NB4 (cell line): ENCODE measurements around the gene FAM240A.
"Not testable (repeated sequence)": the region's sequence is repeated elsewhere in the genome, so short reads cannot be mapped to it uniquely, and the experiment has no call there.

ENCODE experiments used
- DNase-seq: peaks from one replicate; pipeline ENCODE4 v3.0.0; 2010; ENCODE audit warnings: low read depth
- H3K4me3 ChIP-seq: one replicate; pipeline ENCODE4 v1.5.1; 2011; ENCODE audit warnings: mild to moderate bottlenecking, low read depth, low read length, moderate library complexity
- MYC ChIP-seq: IDR thresholded peaks from 2 replicates; pipeline ENCODE4 v1.6.1; 2011; ENCODE audit warnings: low read depth, low read length
- POLR2A ChIP-seq: IDR thresholded peaks from 2 replicates; pipeline ENCODE4 v1.6.1; 2011; ENCODE audit warnings: mild to moderate bottlenecking; ENCODE audit not compliant: insufficient read length; ENCODE audit errors: extremely low read depth
- TF ChIP-seq, protein P1 (sequence below): IDR thresholded peaks from one replicate; pipeline ENCODE4 v1.5.1; 2012; ENCODE audit warnings: low read depth, low read length
- TF ChIP-seq, protein P2 (sequence below): IDR thresholded peaks from 2 replicates; pipeline ENCODE4 v1.6.1; 2011; ENCODE audit warnings: low read depth, low read length

The FAM240A gene

DNA sequence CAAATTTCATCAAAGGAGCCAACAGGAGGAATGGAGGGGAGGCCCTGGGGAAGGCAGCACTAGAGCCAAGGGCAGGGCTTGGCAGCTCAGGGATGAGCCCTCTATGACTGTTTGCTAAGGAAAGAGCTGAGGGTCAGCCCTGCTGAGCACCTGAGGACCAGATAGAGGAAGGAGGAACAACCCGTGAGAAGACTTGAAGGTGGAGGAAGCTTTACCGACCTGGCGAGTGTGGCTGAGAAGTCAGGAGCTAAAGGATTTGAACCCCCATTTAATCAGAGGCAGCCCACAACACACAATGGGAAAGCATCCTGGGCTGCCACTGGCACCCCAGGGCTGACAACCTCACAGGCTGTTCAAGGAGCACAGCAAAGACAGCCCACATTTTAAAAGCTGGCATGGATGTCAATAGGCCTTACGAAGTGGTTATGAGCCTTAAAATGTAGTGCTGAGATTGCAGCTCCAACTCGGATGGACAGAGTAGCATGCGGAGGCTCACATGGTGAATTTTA is 25.5 kb upstream of the FAM240A start:
- TF ChIP-seq, protein P1, sequence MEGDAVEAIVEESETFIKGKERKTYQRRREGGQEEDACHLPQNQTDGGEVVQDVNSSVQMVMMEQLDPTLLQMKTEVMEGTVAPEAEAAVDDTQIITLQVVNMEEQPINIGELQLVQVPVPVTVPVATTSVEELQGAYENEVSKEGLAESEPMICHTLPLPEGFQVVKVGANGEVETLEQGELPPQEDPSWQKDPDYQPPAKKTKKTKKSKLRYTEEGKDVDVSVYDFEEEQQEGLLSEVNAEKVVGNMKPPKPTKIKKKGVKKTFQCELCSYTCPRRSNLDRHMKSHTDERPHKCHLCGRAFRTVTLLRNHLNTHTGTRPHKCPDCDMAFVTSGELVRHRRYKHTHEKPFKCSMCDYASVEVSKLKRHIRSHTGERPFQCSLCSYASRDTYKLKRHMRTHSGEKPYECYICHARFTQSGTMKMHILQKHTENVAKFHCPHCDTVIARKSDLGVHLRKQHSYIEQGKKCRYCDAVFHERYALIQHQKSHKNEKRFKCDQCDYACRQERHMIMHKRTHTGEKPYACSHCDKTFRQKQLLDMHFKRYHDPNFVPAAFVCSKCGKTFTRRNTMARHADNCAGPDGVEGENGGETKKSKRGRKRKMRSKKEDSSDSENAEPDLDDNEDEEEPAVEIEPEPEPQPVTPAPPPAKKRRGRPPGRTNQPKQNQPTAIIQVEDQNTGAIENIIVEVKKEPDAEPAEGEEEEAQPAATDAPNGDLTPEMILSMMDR = no peak
- TF ChIP-seq, protein P2, sequence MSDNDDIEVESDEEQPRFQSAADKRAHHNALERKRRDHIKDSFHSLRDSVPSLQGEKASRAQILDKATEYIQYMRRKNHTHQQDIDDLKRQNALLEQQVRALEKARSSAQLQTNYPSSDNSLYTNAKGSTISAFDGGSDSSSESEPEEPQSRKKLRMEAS = no peak
- no peak for TF ChIP-seq MYC
- TF ChIP-seq POLR2A = no peak
- DNase-seq = no peak
- no peak overlapping the region for H3K4me3 ChIP-seq

DNA sequence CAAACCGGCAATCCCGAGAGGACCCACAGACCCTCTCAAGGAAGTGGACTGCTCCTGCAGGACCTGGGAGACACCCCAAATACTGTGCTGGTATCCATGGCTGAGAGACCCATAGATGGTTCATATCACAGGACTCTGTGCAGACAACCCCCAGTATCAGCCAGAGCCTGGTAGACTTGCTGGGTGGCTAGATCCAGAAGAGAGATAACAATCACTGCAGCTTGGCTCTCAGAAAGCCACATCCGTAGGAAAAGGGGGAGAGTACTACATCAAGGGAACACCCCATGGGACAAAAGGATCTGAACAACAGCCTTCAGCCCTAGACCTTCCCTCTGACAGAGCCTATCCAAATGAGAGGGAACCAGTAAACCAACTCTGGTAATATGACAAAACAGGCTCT is 25.1 kb upstream of the FAM240A start:
- not testable (repeated sequence) for DNase-seq, H3K4me3 ChIP-seq

DNA sequence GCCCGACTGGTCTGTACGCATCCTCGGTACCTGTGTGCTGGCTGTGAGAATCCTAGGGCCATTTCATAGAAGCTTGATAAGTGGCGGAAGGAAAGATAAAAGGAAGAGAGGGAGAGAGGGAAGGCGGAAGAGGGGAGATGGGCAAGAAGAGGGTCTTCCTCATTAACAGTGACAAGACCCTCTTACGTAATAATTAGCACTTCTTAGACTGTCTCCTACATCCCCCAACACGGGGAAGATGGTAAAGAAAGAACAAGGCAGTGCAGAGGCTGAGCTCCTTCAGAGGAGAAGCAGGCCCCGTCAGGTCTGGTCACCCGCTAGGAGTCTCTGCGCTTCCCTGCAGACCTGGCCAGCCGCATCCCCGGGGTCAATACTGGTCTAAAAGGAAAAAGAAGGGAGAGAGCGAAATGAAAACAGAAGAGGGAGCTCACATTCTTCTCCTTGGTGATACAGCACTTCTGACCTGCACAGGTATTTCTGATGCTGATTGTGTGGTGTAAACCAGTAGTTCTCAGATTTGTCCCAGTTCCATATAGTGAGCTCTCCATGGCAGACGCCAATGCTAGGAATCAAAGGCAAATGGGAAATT is 19.0 kb upstream of the FAM240A start:
- no peak overlapping the region for H3K4me3 ChIP-seq
- TF ChIP-seq, protein P1 = no peak
- TF ChIP-seq MYC = no peak
- TF ChIP-seq, protein P2 = no peak
- no peak for TF ChIP-seq POLR2A
- DNase-seq = no peak

DNA sequence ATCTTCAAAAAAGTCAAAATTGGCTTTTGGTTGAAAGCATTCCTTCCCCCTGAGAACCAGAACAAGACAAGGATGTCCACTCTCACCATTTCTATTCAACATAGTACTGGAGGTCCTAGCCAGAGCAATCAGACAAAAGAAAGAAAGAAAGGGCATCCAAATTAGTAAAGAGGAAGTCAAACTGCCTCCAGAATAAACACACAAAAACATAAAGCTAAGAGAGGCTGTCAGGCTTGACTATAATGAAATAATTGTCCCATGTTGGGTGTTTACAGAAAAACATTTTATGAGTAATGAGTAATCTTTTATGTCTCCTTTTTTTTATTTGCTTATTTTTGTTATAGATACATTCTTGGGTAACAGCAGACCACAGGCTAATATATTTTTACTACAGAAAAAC is 18.3 kb upstream of the FAM240A start:
- TF ChIP-seq POLR2A (no peak), MYC (no peak)
- TF ChIP-seq, protein P1 = no peak
- TF ChIP-seq, protein P2 = no peak
- DNase-seq = no peak

DNA sequence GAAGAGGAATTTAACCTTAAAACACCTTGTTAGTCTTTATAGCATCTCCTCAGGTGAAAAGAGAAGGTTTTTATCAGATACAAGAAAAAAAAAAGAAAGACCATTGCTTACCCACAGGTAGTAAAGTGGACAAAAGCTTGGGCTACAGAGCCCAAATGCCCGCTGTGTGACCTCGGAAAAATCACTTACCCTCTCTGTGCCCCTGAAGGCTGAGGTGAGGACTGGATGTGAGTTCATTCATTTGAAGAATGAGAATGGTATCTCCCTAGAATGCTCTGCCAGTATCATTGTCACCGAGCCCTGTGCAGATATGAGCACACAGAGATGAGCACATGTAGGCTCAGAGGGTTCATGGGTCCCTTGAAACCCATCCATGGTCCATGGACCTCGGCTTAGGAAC is 17.6 kb upstream of the FAM240A start:
- TF ChIP-seq POLR2A = no peak
- H3K4me3 ChIP-seq = no peak overlapping the region
- no peak for DNase-seq

More for the DNA sequence above, 18.3 kb upstream of the FAM240A start:
- H3K4me3 ChIP-seq = no peak overlapping the region

DNA sequence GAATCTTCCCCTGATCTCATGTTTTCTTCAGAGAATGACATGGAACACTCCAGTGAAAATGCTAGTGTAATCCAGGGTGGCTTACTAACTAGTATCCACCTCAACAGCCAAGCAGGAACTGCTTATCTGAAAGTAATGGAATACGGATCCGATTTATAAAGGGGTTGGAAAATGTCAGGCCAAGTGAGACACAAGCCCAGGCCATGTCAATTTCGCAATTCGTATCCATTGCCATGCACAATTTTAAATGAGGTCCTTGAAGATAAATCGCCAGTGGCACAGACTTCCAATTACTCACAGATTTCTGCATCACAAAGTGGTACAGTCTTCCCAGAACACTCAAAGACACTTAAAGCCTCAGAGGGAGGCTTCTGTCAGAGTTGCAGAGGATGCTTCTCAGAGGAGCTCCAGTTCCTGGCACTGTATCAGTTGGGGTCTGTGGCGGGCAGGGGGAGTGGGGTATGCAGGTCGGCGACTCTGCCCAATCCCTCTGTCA is 16.5 kb upstream of the FAM240A start:
- TF ChIP-seq POLR2A (no peak), MYC (no peak)
- TF ChIP-seq, protein P1 = no peak
- TF ChIP-seq, protein P2 = no peak
- H3K4me3 ChIP-seq = no peak overlapping the region

DNA sequence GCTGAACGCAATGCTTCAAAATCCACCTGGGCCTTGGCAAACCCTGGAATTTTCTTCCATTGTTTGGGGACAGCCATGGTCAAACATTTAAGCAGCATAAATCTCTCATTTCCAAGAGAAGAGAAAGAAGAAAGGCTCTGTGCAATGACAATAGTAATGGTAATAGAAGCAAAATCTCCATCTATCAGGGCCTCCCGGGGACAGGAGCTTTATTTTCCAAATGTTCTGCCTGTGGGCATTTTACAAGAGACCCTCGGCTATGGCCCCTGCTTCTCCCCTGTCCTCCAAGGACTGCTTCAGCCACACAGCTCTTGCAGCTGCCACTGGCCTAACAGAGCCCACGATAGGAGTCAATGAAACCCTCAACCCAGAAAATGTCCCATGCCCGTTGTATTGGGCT is 12.7 kb upstream of the FAM240A start:
- no peak overlapping the region for H3K4me3 ChIP-seq
- no peak for DNase-seq
- TF ChIP-seq MYC (no peak), POLR2A (no peak)
- TF ChIP-seq, protein P1 = no peak
- TF ChIP-seq, protein P2 = no peak

More for the DNA sequence above, 16.5 kb upstream of the FAM240A start:
- DNase-seq = no peak
